Measurements from ENCODE around the gene LCE3C. TPM values are rescaled to one million over a fixed set of nuclear protein-coding genes. Genes with fewer than 3 reads are reported as not detected.

The LCE3C gene
- total and polyA plus RNA-seq, 2 experiments from 2014 or later, result not detected

DNA sequence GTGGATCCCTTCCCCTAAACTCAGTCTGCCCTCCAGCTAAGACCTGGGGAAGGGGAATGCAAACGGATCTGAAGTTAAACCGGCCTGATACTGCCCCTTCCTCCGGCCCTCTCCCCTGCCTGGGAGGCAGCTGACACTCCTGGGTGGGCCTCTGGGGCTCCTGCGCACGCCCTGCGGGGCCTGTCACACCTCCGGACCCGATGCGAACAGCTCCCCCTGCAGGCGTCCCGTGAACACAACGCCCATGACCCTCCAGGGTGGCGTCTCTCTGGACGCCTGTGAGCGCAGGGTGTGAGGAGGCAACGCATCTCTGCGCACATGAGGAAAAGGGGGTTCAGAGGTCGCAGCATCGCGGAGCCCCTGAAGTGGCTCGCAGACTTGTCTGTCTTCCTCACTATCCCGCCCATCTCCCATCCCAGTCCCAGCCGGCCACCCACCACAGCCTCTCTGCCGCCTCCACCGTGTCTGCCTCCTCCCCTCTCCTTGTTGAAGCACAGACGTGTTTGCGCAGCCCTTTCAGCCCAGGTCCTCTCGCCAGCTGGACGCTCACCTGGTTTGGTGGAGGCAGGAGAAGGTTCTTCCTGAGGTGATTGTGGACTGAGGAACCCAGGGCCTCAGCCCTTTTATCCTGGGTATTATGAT lies 23.3 kb downstream of the LCE3C start:
- Histone ChIP-seq H3F3A (replicated peaks; ENCODE audit: low read depth) (no peaks in the 10 kb centered on the region), H3K79me2 (replicated peaks; ENCODE audit: insufficient read depth) (no peaks in the 10 kb centered on the region), H2AFZ (peak overlapping the region; percentile 97), H3K36me3 (ENCODE audit: insufficient read depth) (peaks cover 4% of the 10 kb centered on the region; the same call in 1 of the 2 replicates), H3K4me1 (ENCODE audit: insufficient read depth) (peaks cover 5% of the 10 kb centered on the region; the same call in 1 of the 2 replicates), H4K20me1 (replicated peaks; ENCODE audit: insufficient read depth) (no peaks in the 10 kb centered on the region), H3K9me2 (ENCODE audit: insufficient read depth) (peaks cover 16% of the 10 kb centered on the region), H3K4me2 (0 out of 2 replicates have a peak overlapping the region, but pooled peaks have one; percentile 51), H3K27me3 (ENCODE audit: insufficient read depth) (no peaks in the 10 kb centered on the region; the same call in 1 of the 2 replicates), H3K27ac (ENCODE audit: low read depth) (no peak overlapping the region), H3K4me3 (no peak overlapping the region)
- TF ChIP-seq, protein P1, sequence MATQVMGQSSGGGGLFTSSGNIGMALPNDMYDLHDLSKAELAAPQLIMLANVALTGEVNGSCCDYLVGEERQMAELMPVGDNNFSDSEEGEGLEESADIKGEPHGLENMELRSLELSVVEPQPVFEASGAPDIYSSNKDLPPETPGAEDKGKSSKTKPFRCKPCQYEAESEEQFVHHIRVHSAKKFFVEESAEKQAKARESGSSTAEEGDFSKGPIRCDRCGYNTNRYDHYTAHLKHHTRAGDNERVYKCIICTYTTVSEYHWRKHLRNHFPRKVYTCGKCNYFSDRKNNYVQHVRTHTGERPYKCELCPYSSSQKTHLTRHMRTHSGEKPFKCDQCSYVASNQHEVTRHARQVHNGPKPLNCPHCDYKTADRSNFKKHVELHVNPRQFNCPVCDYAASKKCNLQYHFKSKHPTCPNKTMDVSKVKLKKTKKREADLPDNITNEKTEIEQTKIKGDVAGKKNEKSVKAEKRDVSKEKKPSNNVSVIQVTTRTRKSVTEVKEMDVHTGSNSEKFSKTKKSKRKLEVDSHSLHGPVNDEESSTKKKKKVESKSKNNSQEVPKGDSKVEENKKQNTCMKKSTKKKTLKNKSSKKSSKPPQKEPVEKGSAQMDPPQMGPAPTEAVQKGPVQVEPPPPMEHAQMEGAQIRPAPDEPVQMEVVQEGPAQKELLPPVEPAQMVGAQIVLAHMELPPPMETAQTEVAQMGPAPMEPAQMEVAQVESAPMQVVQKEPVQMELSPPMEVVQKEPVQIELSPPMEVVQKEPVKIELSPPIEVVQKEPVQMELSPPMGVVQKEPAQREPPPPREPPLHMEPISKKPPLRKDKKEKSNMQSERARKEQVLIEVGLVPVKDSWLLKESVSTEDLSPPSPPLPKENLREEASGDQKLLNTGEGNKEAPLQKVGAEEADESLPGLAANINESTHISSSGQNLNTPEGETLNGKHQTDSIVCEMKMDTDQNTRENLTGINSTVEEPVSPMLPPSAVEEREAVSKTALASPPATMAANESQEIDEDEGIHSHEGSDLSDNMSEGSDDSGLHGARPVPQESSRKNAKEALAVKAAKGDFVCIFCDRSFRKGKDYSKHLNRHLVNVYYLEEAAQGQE (IDR thresholded peaks at IDR 0.05; ENCODE audit: unreplicated experiment), result no peak
- TF ChIP-seq ZNF114 (CRISPR knock-in tag; IDR thresholded peaks at IDR 0.05) (no peak), CREB1 (CRISPR knock-in tag; IDR thresholded peaks at IDR 0.05; ENCODE audit: low read depth) (no peak), ZNF331 (CRISPR knock-in tag; IDR thresholded peaks at IDR 0.05; ENCODE audit: low read depth) (no peak)
- TF ChIP-seq, protein P2, sequence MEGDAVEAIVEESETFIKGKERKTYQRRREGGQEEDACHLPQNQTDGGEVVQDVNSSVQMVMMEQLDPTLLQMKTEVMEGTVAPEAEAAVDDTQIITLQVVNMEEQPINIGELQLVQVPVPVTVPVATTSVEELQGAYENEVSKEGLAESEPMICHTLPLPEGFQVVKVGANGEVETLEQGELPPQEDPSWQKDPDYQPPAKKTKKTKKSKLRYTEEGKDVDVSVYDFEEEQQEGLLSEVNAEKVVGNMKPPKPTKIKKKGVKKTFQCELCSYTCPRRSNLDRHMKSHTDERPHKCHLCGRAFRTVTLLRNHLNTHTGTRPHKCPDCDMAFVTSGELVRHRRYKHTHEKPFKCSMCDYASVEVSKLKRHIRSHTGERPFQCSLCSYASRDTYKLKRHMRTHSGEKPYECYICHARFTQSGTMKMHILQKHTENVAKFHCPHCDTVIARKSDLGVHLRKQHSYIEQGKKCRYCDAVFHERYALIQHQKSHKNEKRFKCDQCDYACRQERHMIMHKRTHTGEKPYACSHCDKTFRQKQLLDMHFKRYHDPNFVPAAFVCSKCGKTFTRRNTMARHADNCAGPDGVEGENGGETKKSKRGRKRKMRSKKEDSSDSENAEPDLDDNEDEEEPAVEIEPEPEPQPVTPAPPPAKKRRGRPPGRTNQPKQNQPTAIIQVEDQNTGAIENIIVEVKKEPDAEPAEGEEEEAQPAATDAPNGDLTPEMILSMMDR (conservative IDR thresholded peaks at IDR 0.05; ENCODE audit: low read depth in 2 of 2), result peak; percentile 79 to 83
- TF ChIP-seq, protein P3, sequence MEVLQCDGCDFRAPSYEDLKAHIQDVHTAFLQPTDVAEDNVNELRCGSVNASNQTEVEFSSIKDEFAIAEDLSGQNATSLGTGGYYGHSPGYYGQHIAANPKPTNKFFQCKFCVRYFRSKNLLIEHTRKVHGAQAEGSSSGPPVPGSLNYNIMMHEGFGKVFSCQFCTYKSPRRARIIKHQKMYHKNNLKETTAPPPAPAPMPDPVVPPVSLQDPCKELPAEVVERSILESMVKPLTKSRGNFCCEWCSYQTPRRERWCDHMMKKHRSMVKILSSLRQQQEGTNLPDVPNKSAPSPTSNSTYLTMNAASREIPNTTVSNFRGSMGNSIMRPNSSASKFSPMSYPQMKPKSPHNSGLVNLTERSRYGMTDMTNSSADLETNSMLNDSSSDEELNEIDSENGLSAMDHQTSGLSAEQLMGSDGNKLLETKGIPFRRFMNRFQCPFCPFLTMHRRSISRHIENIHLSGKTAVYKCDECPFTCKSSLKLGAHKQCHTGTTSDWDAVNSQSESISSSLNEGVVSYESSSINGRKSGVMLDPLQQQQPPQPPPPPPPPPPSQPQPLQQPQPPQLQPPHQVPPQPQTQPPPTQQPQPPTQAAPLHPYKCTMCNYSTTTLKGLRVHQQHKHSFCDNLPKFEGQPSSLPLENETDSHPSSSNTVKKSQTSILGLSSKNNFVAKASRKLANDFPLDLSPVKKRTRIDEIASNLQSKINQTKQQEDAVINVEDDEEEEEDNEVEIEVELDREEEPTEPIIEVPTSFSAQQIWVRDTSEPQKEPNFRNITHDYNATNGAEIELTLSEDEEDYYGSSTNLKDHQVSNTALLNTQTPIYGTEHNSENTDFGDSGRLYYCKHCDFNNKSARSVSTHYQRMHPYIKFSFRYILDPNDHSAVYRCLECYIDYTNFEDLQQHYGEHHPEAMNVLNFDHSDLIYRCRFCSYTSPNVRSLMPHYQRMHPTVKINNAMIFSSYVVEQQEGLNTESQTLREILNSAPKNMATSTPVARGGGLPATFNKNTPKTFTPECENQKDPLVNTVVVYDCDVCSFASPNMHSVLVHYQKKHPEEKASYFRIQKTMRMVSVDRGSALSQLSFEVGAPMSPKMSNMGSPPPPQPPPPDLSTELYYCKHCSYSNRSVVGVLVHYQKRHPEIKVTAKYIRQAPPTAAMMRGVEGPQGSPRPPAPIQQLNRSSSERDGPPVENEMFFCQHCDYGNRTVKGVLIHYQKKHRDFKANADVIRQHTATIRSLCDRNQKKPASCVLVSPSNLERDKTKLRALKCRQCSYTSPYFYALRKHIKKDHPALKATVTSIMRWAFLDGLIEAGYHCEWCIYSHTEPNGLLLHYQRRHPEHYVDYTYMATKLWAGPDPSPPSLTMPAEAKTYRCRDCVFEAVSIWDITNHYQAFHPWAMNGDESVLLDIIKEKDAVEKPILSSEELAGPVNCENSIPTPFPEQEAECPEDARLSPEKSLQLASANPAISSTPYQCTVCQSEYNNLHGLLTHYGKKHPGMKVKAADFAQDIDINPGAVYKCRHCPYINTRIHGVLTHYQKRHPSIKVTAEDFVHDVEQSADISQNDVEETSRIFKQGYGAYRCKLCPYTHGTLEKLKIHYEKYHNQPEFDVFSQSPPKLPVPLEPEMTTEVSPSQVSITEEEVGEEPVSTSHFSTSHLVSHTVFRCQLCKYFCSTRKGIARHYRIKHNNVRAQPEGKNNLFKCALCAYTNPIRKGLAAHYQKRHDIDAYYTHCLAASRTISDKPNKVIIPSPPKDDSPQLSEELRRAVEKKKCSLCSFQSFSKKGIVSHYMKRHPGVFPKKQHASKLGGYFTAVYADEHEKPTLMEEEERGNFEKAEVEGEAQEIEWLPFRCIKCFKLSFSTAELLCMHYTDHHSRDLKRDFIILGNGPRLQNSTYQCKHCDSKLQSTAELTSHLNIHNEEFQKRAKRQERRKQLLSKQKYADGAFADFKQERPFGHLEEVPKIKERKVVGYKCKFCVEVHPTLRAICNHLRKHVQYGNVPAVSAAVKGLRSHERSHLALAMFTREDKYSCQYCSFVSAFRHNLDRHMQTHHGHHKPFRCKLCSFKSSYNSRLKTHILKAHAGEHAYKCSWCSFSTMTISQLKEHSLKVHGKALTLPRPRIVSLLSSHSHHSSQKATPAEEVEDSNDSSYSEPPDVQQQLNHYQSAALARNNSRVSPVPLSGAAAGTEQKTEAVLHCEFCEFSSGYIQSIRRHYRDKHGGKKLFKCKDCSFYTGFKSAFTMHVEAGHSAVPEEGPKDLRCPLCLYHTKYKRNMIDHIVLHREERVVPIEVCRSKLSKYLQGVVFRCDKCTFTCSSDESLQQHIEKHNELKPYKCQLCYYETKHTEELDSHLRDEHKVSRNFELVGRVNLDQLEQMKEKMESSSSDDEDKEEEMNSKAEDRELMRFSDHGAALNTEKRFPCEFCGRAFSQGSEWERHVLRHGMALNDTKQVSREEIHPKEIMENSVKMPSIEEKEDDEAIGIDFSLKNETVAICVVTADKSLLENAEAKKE (CRISPR knock-in tag; IDR thresholded peaks at IDR 0.05), result no peak
- peaks cover 4% of the 10 kb centered on the region for H3K27me3 Mint-ChIP-seq (ENCODE audit: insufficient read depth, low read depth, poor library complexity)
- H3K27ac Mint-ChIP-seq, result no peak overlapping the region
- H3K36me3 Mint-ChIP-seq (ENCODE audit: low read depth), result peaks cover 17% of the 10 kb centered on the region
- no peak overlapping the region for H3K4me3 Mint-ChIP-seq
- peaks cover 29% of the 10 kb centered on the region for H3K9me3 Mint-ChIP-seq
- peak; percentile 100 for ATAC-seq
- peak; percentile 89 for DNase-seq (ENCODE audit: low spot score)
- H3K4me1 Mint-ChIP-seq, result no peaks in the 10 kb centered on the region; the same call in 2 of the 3 replicates

All from GM23338 (cell line).